Uterus (tissue), 2 donors: ENCODE measurements around the gene NR3C2.

ENCODE experiments used
- POLR2A ChIP-seq, 2 donors: fragments of 450-650 bp; IDR thresholded peaks; one replicate each; pipeline ENCODE4 v1.6.1; 2016; ENCODE audit warnings: antibody characterized with exemption in 2 of 2, mild to moderate bottlenecking in 1 of 2, moderate library complexity in 1 of 2
- TF ChIP-seq, protein P1 (sequence below), 4 experiments: fragments of 200-600 bp in 2 of 4; fragments of 450-650 bp in 2 of 4; sonication (generic) in 2 of 4; IDR thresholded peaks; one replicate each; pipeline ENCODE4 v1.5.1; 2016 to 2019; ENCODE audit warnings: antibody characterized with exemption in 4 of 4, mild to moderate bottlenecking in 2 of 4, moderate library complexity in 1 of 4

DNA sequence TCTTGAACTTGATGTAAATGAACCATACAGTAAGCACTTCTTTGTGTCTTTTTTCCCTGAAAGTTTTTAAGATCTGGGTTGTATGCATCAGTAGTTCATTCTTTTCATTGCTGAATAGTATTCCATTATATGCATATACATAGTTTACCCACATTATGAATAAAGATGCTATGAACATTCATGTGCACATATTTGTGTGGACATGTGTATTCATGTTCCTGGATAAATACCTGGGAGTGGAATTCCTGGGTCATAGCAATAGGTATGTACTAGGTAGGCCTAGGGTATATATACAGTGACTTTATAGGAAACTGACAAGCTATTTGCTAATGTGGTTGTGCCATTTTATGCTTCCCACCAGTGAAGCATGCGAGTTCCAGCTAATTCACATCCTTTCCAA lies 215.9 kb downstream of the NR3C2 start:
- TF ChIP-seq, protein P1, sequence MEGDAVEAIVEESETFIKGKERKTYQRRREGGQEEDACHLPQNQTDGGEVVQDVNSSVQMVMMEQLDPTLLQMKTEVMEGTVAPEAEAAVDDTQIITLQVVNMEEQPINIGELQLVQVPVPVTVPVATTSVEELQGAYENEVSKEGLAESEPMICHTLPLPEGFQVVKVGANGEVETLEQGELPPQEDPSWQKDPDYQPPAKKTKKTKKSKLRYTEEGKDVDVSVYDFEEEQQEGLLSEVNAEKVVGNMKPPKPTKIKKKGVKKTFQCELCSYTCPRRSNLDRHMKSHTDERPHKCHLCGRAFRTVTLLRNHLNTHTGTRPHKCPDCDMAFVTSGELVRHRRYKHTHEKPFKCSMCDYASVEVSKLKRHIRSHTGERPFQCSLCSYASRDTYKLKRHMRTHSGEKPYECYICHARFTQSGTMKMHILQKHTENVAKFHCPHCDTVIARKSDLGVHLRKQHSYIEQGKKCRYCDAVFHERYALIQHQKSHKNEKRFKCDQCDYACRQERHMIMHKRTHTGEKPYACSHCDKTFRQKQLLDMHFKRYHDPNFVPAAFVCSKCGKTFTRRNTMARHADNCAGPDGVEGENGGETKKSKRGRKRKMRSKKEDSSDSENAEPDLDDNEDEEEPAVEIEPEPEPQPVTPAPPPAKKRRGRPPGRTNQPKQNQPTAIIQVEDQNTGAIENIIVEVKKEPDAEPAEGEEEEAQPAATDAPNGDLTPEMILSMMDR (IDR thresholded peaks at IDR 0.05): no peak
- no peak for TF ChIP-seq POLR2A (IDR thresholded peaks at IDR 0.05)
